Endodermal cell (in vitro differentiated cells): ENCODE results near the gene MFAP5. TPM values are rescaled to one million over a fixed set of nuclear protein-coding genes. Genes with fewer than 3 reads are reported as not detected.
A peak's percentile ranks its signal among the peaks of the same experiment; 100 is the strongest.

Experiments
- DNase-seq: peaks from one replicate; pipeline ENCODE4 v3.0.0-alpha.2; 2017
- H3K27ac ChIP-seq: 2 replicates; pipeline ENCODE4 v1.5.1; 2013; ENCODE audit warnings: mild to moderate bottlenecking, low read depth, low read length, moderate library complexity
- H3K27me3 ChIP-seq: 2 replicates; pipeline ENCODE4 v1.6.1; 2013; ENCODE audit warnings: mild to moderate bottlenecking, low read length, moderate library complexity; ENCODE audit not compliant: insufficient read depth, control insufficient read depth, poor library complexity, severe bottlenecking
- H3K36me3 ChIP-seq: 2 replicates; pipeline ENCODE4 v1.7.0; 2013; ENCODE audit warnings: mild to moderate bottlenecking, low read length, moderate library complexity; ENCODE audit not compliant: control insufficient read depth, insufficient read depth
- H3K4me1 ChIP-seq: one replicate; pipeline ENCODE4 v1.7.0; 2013; ENCODE audit warnings: low read length; ENCODE audit not compliant: control insufficient read depth, insufficient read depth
- H3K4me3 ChIP-seq: 2 replicates; pipeline ENCODE4 v1.5.1; 2013; ENCODE audit warnings: mild to moderate bottlenecking, low read length, moderate library complexity
- H3K9ac ChIP-seq: 2 replicates; pipeline ENCODE4 v1.6.1; 2013; ENCODE audit warnings: mild to moderate bottlenecking, low read length, moderate library complexity; ENCODE audit not compliant: poor library complexity, severe bottlenecking; ENCODE audit errors: extremely low read depth
- H3K9me3 ChIP-seq: 2 replicates; pipeline ENCODE4 v1.6.1; 2013; ENCODE audit warnings: mild to moderate bottlenecking, low read length, moderate library complexity; ENCODE audit not compliant: control insufficient read depth
- H3K27ac Mint-ChIP-seq: 2 replicates; pipeline ENCODE4 v1.8.0; 2020; ENCODE audit warnings: mixed read lengths
- H3K27me3 Mint-ChIP-seq: 2 replicates; pipeline ENCODE4 v1.8.0; 2021; ENCODE audit warnings: mild to moderate bottlenecking, mixed read lengths; ENCODE audit not compliant: insufficient read depth
- H3K36me3 Mint-ChIP-seq: 2 replicates; pipeline ENCODE4 v1.8.0; 2020; ENCODE audit warnings: low read depth, mixed read lengths
- H3K4me1 Mint-ChIP-seq: 2 replicates; pipeline ENCODE4 v1.8.0; 2020; ENCODE audit warnings: mixed read lengths
- H3K4me3 Mint-ChIP-seq: 2 replicates; pipeline ENCODE4 v1.8.0; 2020; ENCODE audit warnings: mild to moderate bottlenecking, moderate library complexity, mixed read lengths
- H3K9me3 Mint-ChIP-seq: 2 replicates; pipeline ENCODE4 v1.8.0; 2020; ENCODE audit warnings: mild to moderate bottlenecking, mixed read lengths
- CTCF ChIP-seq: fragments of 200-600 bp; sonication (generic); conservative IDR thresholded peaks from 2 replicates; pipeline ENCODE4 v1.5.0; 2021; ENCODE audit warnings: antibody characterized with exemption, mild to moderate bottlenecking
- WGBS, 2 experiments: methylation state at CpG; one replicate each; pipeline versions ENCODE4 v1.1.5 to v1.1.7; 2013; ENCODE audit warnings: missing lambda C conversion rate in 2 of 2, mixed read lengths in 1 of 2; ENCODE audit not compliant: insufficient coverage in 1 of 2, insufficient read length in 1 of 2; 5-methylcytosine and 5-hydroxymethylcytosine counted together
- total RNA-seq, 2 donors: library from RNA; stranded (reverse); fragmentation: NEBNext Ultra II Directional in 1 of 2; extraction: Animal tissue kit (Norgen Biotek cat#: 25700) in 1 of 2; gene quantifications; 2 replicates in 1 of 2; 3 replicates in 1 of 2; pipeline ENCODE4 v1.2.1, GENCODE V29; 2021

The MFAP5 gene
- total RNA-seq, 2 donors from 2014 or later: 0.44 TPM; not detected in 1

- no peaks in the 10 kb centered on the region for H3K36me3 Mint-ChIP-seq
- peak; percentile 62 for DNase-seq
Measured at GRCh38 chr12:8603856-8604255, 58.8 kb downstream of the MFAP5 start.

DNA sequence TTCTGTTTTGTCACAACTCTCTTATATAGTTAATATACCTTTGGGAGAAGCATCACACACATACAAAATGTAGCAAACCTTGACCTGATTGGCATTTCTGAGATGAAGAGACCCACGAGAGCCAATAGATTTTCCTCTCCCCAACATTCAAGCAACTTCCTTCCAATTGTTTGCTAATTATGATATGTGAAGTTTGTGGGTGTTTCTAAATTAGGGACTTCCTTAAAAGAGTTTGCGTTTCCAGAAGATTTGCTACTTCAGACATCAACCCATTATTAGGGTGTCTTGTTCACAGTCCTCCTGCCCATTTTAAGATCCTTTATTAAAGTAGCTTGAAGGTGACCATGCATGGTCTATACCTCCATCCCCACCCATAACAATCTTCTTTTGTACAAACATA, 59.3 kb downstream of the MFAP5 start:
- Histone ChIP-seq H3K9ac (no peak overlapping the region), H3K9me3 (no peaks in the 10 kb centered on the region), H3K27me3 (no peaks in the 10 kb centered on the region), H3K4me3 (no peak overlapping the region), H3K36me3 (no peaks in the 10 kb centered on the region), H3K27ac (no peak overlapping the region), H3K4me1 (no peaks in the 10 kb centered on the region)
- DNase-seq: no peak
- Mint-ChIP-seq H3K9me3 (no peaks in the 10 kb centered on the region), H3K36me3 (no peaks in the 10 kb centered on the region), H3K4me3 (no peak overlapping the region), H3K27me3 (no peaks in the 10 kb centered on the region), H3K27ac (no peak overlapping the region), H3K4me1 (peaks cover 13% of the 10 kb centered on the region)
- TF ChIP-seq CTCF: no peak
- WGBS, 2 experiments: 92% methylated on average over 1 of the region's 2 CpGs; no CpG with 5 or more reads in 1 of the 2 experiments

More at GRCh38 chr12:8603856-8604255, 58.8 kb downstream of the MFAP5 start:
- peak; percentile 96 for TF ChIP-seq CTCF
- H3K27ac Mint-ChIP-seq: no peak overlapping the region
- no peaks in the 10 kb centered on the region for H3K9me3 Mint-ChIP-seq
- H3K9ac ChIP-seq: no peak overlapping the region
- no peaks in the 10 kb centered on the region for H3K27me3 ChIP-seq
- WGBS, 2 experiments: 50 to 55% methylated on average over 1 to 3 of the region's 3 CpGs
- H3K4me3 ChIP-seq: no peak overlapping the region
- peaks cover 16% of the 10 kb centered on the region for H3K4me1 Mint-ChIP-seq
- H3K9me3 ChIP-seq: no peaks in the 10 kb centered on the region
- H3K27ac ChIP-seq: no peak overlapping the region
- no peaks in the 10 kb centered on the region for H3K36me3 ChIP-seq
- H3K27me3 Mint-ChIP-seq: no peaks in the 10 kb centered on the region
- no peak overlapping the region for H3K4me3 Mint-ChIP-seq
- H3K4me1 ChIP-seq: no peaks in the 10 kb centered on the region

GRCh38 chr12:8596561-8596960, 66.1 kb downstream of the MFAP5 start:
- Mint-ChIP-seq H3K4me3 (no peak overlapping the region), H3K36me3 (no peaks in the 10 kb centered on the region), H3K27me3 (no peaks in the 10 kb centered on the region), H3K27ac (no peak overlapping the region), H3K9me3 (no peaks in the 10 kb centered on the region), H3K4me1 (peaks cover 11% of the 10 kb centered on the region)
- Histone ChIP-seq H3K9me3 (no peaks in the 10 kb centered on the region), H3K9ac (no peak overlapping the region), H3K36me3 (no peaks in the 10 kb centered on the region), H3K27me3 (no peaks in the 10 kb centered on the region), H3K4me3 (no peak overlapping the region), H3K27ac (no peak overlapping the region), H3K4me1 (peaks cover 3% of the 10 kb centered on the region)
- peak; percentile 14 for DNase-seq
- no peak for TF ChIP-seq CTCF
- WGBS, 2 experiments: 88 to 100% methylated on average over 1 to 3 of the region's 3 CpGs

Other genes starting within 250 kb of the MFAP5 start
- under 1 TPM in 1 of 2 donors, not detected in 1; 0.20 TPM for gene CLEC6A, start 206.9 kb downstream of the MFAP5 start, total RNA-seq
- gene CLEC4D, start 149.3 kb downstream of the MFAP5 start, total RNA-seq: under 1 TPM in 1 of 2 donors, not detected in 1; 0.66 TPM
- gene CLEC4E, start 121.9 kb downstream of the MFAP5 start, total RNA-seq: not detected
- not detected for gene AICDA, start 50.0 kb downstream of the MFAP5 start, total RNA-seq
- gene RIMKLB, start 35.2 kb upstream of the MFAP5 start, total RNA-seq: 100 to 1,000 TPM in 1 of 2 donors, 10 to 100 TPM in 1; 85.3 to 180 TPM
- 10 to 100 TPM in 1 of 2 donors, 1 to 10 TPM in 1; 7.1 to 11.6 TPM for gene A2ML1, start 159.8 kb upstream of the MFAP5 start, total RNA-seq